Activated CD4-positive, alpha-beta T cell treated with anti-CD3 and anti-CD28 coated beads for 36 hours (primary cell): ENCODE results near the gene RABL2B. TPM values are rescaled to one million over a fixed set of nuclear protein-coding genes. Genes with fewer than 3 reads are reported as not detected.

ENCODE experiments used
- ATAC-seq: fragments of 200-7000 bp; cut with Tn5 transposase; one replicate; pipeline ENCODE4 v1.10.0; 2021; ENCODE audit warnings: mild to moderate bottlenecking, moderate library complexity
- CTCF ChIA-PET: fragments of 350-600 bp; sonication (Branson Sonifier 250); formaldehyde crosslinking; loops from one replicate; lab custom pipeline; 2021; ENCODE audit warnings: antibody characterized with exemption; lab: Charles Lee
- POLR2A ChIA-PET: fragments of 350-600 bp; sonication (Branson Sonifier 250); formaldehyde crosslinking; loops from one replicate; lab custom pipeline; 2021; ENCODE audit warnings: antibody characterized with exemption, inconsistent platforms; lab: Charles Lee
- DNase-seq: peaks from one replicate; pipeline ENCODE4 v3.0.0-alpha.2; 2020
- H3K27ac Mint-ChIP-seq: one replicate; pipeline ENCODE4 v1.8.0; 2021; ENCODE audit warnings: mixed read lengths
- H3K27me3 Mint-ChIP-seq: one replicate; pipeline ENCODE4 v1.8.0; 2021; ENCODE audit warnings: mixed read lengths
- H3K36me3 Mint-ChIP-seq: one replicate; pipeline ENCODE4 v1.8.0; 2021; ENCODE audit warnings: low read depth, mixed read lengths
- H3K4me1 Mint-ChIP-seq: one replicate; pipeline ENCODE4 v1.8.0; 2021; ENCODE audit warnings: mixed read lengths
- H3K4me3 Mint-ChIP-seq: one replicate; pipeline ENCODE4 v1.8.0; 2021; ENCODE audit warnings: mild to moderate bottlenecking, moderate library complexity, mixed read lengths
- H3K9me3 Mint-ChIP-seq: one replicate; pipeline ENCODE4 v1.8.0; 2021; ENCODE audit warnings: low read depth, mixed read lengths
- intact Hi-C, 2 experiments: fragments of 100-400 bp; cut with DNase I in 1 of 2; cut with micrococcal nuclease in 1 of 2; formaldehyde crosslinking; loops; one replicate each; pipeline versions ENCODE4 v1.14.2 to v1.15.1; 2022 to 2024; cut with DNase I, micrococcal nuclease
- total RNA-seq, 2 experiments: library from RNA; stranded (reverse); gene quantifications; one replicate each; pipeline ENCODE4 v1.2.3, GENCODE V29; 2021

RABL2B gene
- total RNA-seq, 2 experiments from 2014 or later = 22.4 to 27.6 TPM

DNA sequence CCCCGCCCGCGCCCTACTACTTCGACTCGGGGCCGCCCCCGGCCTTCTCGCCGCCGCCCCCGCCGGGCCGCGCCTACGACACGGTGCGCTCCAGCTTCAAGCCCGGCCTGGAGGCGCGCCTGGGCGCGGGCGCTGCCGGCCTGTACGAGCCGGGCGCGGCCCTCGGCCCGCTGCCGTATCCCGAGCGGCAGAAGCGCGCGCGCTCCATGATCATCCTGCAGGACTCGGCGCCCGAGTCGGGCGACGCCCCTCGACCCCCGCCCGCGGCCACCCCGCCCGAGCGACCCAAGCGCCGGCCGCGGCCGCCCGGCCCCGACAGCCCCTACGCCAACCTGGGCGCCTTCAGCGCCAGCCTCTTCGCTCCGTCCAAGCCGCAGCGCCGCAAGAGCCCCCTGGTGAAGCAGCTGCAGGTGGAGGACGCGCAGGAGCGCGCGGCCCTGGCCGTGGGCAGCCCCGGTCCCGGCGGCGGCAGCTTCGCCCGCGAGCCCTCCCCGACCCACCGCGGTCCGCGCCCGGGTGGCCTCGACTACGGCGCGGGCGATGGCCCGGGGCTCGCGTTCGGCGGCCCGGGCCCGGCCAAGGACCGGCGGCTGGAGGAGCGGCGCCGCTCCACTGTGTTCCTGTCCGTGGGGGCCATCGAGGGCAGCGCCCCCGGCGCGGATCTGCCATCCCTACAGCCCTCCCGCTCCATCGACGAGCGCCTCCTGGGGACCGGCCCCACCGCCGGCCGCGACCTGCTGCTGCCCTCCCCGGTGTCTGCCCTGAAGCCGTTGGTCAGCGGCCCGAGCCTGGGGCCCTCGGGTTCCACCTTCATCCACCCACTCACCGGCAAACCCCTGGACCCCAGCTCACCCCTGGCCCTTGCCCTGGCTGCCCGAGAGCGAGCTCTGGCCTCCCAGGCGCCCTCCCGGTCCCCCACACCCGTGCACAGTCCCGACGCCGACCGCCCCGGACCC is 62.9 kb downstream of the RABL2B start:
- Mint-ChIP-seq H3K36me3 (no peaks in the 10 kb centered on the region), H3K4me3 (no peak overlapping the region), H3K4me1 (no peaks in the 10 kb centered on the region), H3K27me3 (no peaks in the 10 kb centered on the region), H3K9me3 (no peaks in the 10 kb centered on the region), H3K27ac (no peak overlapping the region)
- DNase-seq = no peak
- POLR2A ChIA-PET = no interaction called here
- CTCF ChIA-PET = no interaction called here
- intact Hi-C loops = no loop called here
- no peak for ATAC-seq

DNA sequence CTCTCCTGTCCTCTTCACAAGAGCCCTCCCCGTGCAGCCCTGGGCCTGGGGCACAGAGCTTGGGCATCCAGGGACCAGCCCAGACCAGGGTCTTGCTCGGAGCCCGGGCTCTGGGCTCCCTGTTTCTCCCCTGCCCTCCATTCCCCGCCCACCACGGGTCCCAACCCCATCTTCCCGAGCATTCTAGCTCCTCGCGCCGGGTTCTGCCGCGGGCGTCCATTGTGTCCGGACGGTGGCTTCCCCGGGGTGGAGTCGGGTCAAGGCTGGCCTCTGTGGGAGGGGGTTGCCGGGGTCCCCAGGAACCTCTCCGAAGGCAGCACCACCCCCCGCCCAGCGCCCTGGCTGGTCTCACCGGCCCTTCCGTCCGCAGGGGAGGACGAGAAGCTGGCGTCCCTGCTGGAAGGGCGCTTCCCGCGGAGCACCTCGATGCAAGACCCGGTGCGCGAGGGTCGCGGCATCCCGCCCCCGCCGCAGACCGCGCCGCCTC is 63.6 kb downstream of the RABL2B start:
- ChIA-PET POLR2A (no interaction called here), CTCF (no interaction called here)
- DNase-seq (no peak), ATAC-seq (no peak)
- Mint-ChIP-seq H3K27me3 (no peaks in the 10 kb centered on the region), H3K27ac (no peak overlapping the region), H3K9me3 (no peaks in the 10 kb centered on the region), H3K4me3 (no peak overlapping the region), H3K4me1 (no peaks in the 10 kb centered on the region), H3K36me3 (no peaks in the 10 kb centered on the region)
- intact Hi-C loops = no loop called here

DNA sequence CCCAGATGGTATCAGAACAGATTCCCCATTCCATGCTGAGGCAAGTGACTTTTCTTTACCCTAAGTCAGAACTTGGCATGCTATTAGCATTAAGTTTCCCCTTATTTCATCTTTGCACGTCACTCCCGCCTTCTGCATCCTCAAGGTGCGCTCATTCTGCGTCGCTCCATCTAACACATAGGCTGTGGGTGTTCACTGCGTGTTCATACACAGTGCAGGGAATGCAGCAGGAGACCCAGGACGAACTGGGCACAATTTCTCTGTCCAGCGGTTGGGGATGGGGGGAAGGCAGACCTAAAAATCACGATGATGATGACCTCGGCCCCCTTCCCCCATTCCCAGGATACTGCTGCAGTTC is 65.1 kb downstream of the RABL2B start:
- H3K4me1 Mint-ChIP-seq = no peaks in the 10 kb centered on the region
- H3K9me3 Mint-ChIP-seq = no peaks in the 10 kb centered on the region
- no peak overlapping the region for H3K4me3 Mint-ChIP-seq
- H3K27me3 Mint-ChIP-seq = no peaks in the 10 kb centered on the region
- ChIA-PET CTCF (no interaction called here), POLR2A (no interaction called here)
- DNase-seq = no peak
- intact Hi-C loops = no loop called here
- no peak overlapping the region for H3K27ac Mint-ChIP-seq
- no peaks in the 10 kb centered on the region for H3K36me3 Mint-ChIP-seq
- no peak for ATAC-seq

DNA sequence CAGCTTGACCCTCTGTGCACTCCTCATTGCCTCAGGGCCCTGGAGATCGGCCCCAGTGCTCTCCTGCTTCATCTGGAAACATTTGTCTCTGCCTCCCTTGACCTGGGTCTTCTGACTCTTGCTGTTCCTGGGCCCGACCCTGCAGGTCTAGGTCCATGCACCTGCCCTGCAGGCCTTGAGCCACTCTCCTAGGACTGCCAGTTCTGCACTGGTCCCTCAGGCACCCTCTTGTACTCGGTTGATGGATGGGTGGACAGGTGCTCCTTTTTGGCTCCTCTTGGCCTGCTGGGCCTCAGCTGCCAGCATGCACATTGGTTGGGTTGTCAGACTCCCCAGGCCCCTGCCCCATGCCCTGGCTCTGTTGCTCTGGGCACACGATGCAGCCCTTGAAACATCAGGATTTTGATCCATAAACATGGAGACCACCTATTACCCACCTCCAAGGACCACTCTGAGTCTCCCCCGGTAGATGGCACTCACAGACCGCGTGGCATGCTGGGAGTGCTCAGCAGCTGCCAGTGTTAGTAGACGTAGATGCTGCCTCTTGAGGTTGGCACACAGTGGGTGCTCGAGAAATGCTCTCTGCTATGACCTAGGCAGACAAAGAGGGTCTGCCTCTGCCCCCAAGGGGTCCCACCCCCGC is 65.6 kb downstream of the RABL2B start:
- intact Hi-C loops = no loop called here
- Mint-ChIP-seq H3K27ac (no peak overlapping the region), H3K4me1 (no peaks in the 10 kb centered on the region), H3K4me3 (no peak overlapping the region), H3K36me3 (no peaks in the 10 kb centered on the region), H3K27me3 (no peaks in the 10 kb centered on the region), H3K9me3 (no peaks in the 10 kb centered on the region)
- CTCF ChIA-PET = no interaction called here
- POLR2A ChIA-PET = no interaction called here
- ATAC-seq (no peak), DNase-seq (no peak)

Other genes with a start within 250 kb of the RABL2B start
- gene KLHDC7B, start 237.7 kb downstream of the RABL2B start, total RNA-seq = 1 to 10 TPM; 5.7 to 6.4 TPM
- gene SYCE3, start 220.7 kb downstream of the RABL2B start, total RNA-seq = 1 to 10 TPM; 3.8 TPM
- gene CPT1B, start 205.2 kb downstream of the RABL2B start, total RNA-seq = 10 to 100 TPM; 42.5 to 51.4 TPM
- gene CHKB, start 200.8 kb downstream of the RABL2B start, total RNA-seq = 10 to 100 TPM; 68.2 to 79.7 TPM
- under 1 TPM; 0.14 TPM for gene MAPK8IP2, start 182.8 kb downstream of the RABL2B start, total RNA-seq
- gene ARSA, start 155.5 kb downstream of the RABL2B start, total RNA-seq = 10 to 100 TPM; 14.9 to 15.4 TPM
- under 1 TPM; 0.14 to 0.16 TPM for gene SHANK3, start 110.8 kb downstream of the RABL2B start, total RNA-seq
- gene ACR, start 45.4 kb downstream of the RABL2B start, total RNA-seq = not detected